Naive B cell (primary cell): ENCODE results near the gene ALKBH3. TPM values are rescaled to one million over a fixed set of nuclear protein-coding genes. Genes with fewer than 3 reads are reported as not detected.

Experiments used
- ATAC-seq, 2 donors: fragments of 150-1000 bp; cut with Tn5 transposase; 2 replicates each; pipeline ENCODE4 v1.10.0; 2021; ENCODE audit warnings: low read depth in 2 of 2, mild to moderate bottlenecking in 2 of 2, moderate library complexity in 2 of 2
- DNase-seq: peaks from one replicate; pipeline ENCODE4 v3.0.0; 2022
- H3K27ac Mint-ChIP-seq, 6 donors: one replicate each; pipeline ENCODE4 v1.8.0; 2020 to 2022; ENCODE audit warnings: mild to moderate bottlenecking in 6 of 6, mixed read lengths in 6 of 6, moderate library complexity in 5 of 6, inconsistent platforms in 2 of 6
- H3K27me3 Mint-ChIP-seq, 3 donors: one replicate each; pipeline ENCODE4 v1.8.0; 2021 to 2022; ENCODE audit warnings: mixed read lengths in 3 of 3, mild to moderate bottlenecking in 1 of 3
- H3K36me3 Mint-ChIP-seq, 2 donors: one replicate each; pipeline ENCODE4 v1.8.0; 2020 to 2022; ENCODE audit warnings: mixed read lengths in 2 of 2, inconsistent platforms in 1 of 2, mild to moderate bottlenecking in 1 of 2
- H3K4me1 Mint-ChIP-seq, 3 donors: one replicate each; pipeline ENCODE4 v1.8.0; 2020 to 2022; ENCODE audit warnings: mixed read lengths in 3 of 3, inconsistent platforms in 1 of 3, mild to moderate bottlenecking in 1 of 3, moderate library complexity in 1 of 3
- H3K4me3 Mint-ChIP-seq, 8 donors: one replicate each; pipeline ENCODE4 v1.8.0; 2020 to 2022; ENCODE audit warnings: mild to moderate bottlenecking in 8 of 8, mixed read lengths in 8 of 8, moderate library complexity in 8 of 8, inconsistent platforms in 2 of 8
- H3K9me3 Mint-ChIP-seq, 7 donors: one replicate each; pipeline ENCODE4 v1.8.0; 2020 to 2022; ENCODE audit warnings: mixed read lengths in 7 of 7, mild to moderate bottlenecking in 5 of 7, inconsistent platforms in 2 of 7, moderate library complexity in 1 of 7
- polyA plus RNA-seq, 6 donors: library from polyadenylated mRNA; unstranded; fragments of 300-500 nt; fragmentation: Illumina TruSeq; gene quantifications; one replicate each; pipeline ENCODE4 v1.2.3, GENCODE V29; 2021; ENCODE audit warnings: low read depth in 6 of 6

Gene ALKBH3
- polyA plus RNA-seq, 6 donors from 2014 or later = 15.3 to 40.4 (median 33.5) TPM

GRCh38 chr11:43903078-43903477 lies 22.4 kb downstream of the ALKBH3 start:
- H3K9me3 Mint-ChIP-seq = no peaks in the 10 kb centered on the region
- no peaks in the 10 kb centered on the region for H3K27me3 Mint-ChIP-seq
- DNase-seq = no peak
- peaks cover 11 to 17% (median 14%) of the 10 kb centered on the region in 3 donors for H3K4me1 Mint-ChIP-seq
- H3K36me3 Mint-ChIP-seq = peaks cover 49% of the 10 kb centered on the region in 2 donors
- H3K4me3 Mint-ChIP-seq = no peak overlapping the region
- H3K27ac Mint-ChIP-seq = no peak overlapping the region
- ATAC-seq = no peak

GRCh38 chr11:43903969-43904368 lies 23.3 kb downstream of the ALKBH3 start:
- H3K27ac Mint-ChIP-seq = no peak overlapping the region
- no peaks in the 10 kb centered on the region for H3K9me3 Mint-ChIP-seq
- DNase-seq (no peak), ATAC-seq (no peak)
- H3K4me3 Mint-ChIP-seq = no peak overlapping the region
- peaks cover 41 to 51% of the 10 kb centered on the region in 2 donors for H3K36me3 Mint-ChIP-seq
- H3K27me3 Mint-ChIP-seq = no peaks in the 10 kb centered on the region
- H3K4me1 Mint-ChIP-seq = peaks cover 11 to 17% (median 15%) of the 10 kb centered on the region in 3 donors

GRCh38 chr11:43904742-43905535 lies 24.3 kb downstream of the ALKBH3 start:
- Mint-ChIP-seq H3K27me3 (no peaks in the 10 kb centered on the region), H3K36me3 (peaks cover 51 to 60% of the 10 kb centered on the region in 2 donors), H3K4me1 (peaks cover 11 to 15% (median 13%) of the 10 kb centered on the region in 3 donors), H3K4me3 (no peak overlapping the region), H3K9me3 (no peaks in the 10 kb centered on the region), H3K27ac (peak overlapping the region in 1 of 6 donors; percentile 28)
- DNase-seq (no peak), ATAC-seq (no peak)

DNA sequence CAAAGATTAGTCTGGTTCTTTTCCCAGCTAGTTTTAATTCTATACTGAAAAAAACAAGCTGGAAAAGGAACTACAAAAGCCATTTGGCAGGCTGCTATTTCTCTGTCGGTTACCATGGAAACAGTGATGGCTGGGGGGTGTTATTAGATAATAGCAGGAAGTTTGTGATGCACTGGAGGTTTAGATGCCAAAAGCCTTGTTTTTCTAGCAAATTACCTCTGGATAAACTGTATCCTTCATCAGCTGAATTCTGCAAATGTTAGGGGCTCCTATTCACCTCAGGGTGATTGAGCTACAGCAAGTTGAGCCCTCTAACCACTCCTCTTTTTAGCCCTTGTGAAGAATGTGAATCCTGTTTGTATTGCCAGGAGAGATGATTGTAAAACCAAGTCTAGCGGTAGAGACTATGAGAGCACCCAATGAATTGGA lies 25.2 kb downstream of the ALKBH3 start:
- Mint-ChIP-seq H3K27ac (no peak overlapping the region), H3K36me3 (peaks cover 60 to 66% of the 10 kb centered on the region in 2 donors), H3K9me3 (no peaks in the 10 kb centered on the region), H3K27me3 (no peaks in the 10 kb centered on the region), H3K4me1 (peaks cover 11 to 15% (median 13%) of the 10 kb centered on the region in 3 donors), H3K4me3 (no peak overlapping the region)
- no peak for ATAC-seq
- no peak for DNase-seq

DNA sequence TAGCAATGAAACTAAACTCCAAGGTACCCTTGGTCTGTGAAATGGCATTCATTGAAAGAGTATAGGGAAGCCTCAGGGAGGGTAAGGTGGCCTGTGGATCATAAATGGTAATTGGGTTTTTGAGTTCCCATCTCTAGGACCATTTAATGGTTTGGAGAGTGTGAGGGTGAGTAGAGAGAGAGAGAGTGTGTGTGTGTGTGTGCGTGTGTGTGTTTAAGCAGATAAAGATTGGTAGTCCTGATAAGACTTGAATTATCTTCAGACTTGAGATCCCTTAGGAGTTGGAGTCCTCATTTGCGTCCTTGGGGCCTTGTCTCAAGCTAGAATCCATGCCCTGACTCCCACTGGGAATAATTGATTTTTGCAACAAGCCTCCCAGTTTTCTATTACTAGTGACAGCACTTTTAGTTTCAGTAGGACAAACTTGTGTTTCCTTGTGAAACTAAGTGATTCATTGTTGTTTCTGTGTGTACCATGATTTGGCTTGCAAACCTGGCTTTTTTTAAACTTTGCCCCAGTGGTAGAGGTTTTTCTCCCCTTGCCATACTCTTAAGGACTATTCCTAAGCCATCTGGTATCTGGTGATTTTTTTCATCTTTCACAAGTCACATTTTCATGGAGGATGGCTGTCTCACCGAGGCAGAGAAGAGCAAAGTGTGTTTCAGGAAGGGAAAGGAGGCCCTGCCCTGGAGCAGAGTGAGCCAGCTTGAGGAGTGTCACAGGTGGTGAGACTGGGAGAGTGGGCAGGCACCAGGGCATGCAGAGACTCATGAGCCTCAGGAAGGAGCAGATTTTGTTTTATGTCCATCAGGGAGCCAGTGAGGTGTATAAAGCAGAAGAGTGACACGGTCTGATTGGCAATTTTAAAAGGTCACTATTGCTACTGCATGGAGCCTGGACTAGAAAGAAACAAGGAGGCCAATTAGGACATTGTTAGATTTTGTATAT lies 26.7 kb downstream of the ALKBH3 start:
- Mint-ChIP-seq H3K9me3 (no peaks in the 10 kb centered on the region), H3K27me3 (no peaks in the 10 kb centered on the region), H3K36me3 (peaks cover 53 to 55% of the 10 kb centered on the region in 2 donors), H3K4me3 (peak overlapping the region in 1 of 8 donors; percentile 34), H3K27ac (no peak overlapping the region), H3K4me1 (peaks cover 11 to 15% (median 11%) of the 10 kb centered on the region in 3 donors)
- DNase-seq = no peak
- ATAC-seq = no peak

GRCh38 chr11:43908191-43908590 lies 27.6 kb downstream of the ALKBH3 start:
- peaks cover 53 to 57% of the 10 kb centered on the region in 2 donors for H3K36me3 Mint-ChIP-seq

DNA sequence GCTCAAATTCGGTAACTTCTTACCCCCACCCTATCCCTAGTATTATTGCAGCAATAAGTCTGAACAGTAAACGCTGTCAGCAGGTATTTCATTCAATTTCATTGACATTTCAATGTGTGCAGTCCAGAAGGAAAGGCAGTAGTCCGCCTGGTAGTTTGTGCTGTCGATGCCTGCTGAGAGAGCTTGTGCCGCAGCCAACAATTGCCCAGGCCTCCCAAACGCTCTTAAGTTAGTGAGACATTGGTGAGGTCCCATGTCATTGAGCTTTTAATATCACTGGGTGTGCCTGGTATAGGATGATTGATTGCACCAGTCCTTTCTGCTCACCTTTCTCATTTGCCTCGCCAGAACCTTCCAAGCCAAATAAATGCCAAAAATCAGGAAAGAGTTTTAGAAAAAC lies 28.1 kb downstream of the ALKBH3 start:
- H3K9me3 Mint-ChIP-seq = no peaks in the 10 kb centered on the region

More at GRCh38 chr11:43908191-43908590, 27.6 kb downstream of the ALKBH3 start:
- peak overlapping the region in 1 of 6 donors; percentile 6 for H3K27ac Mint-ChIP-seq
- H3K9me3 Mint-ChIP-seq = no peaks in the 10 kb centered on the region
- no peak for ATAC-seq
- DNase-seq = no peak
- H3K4me3 Mint-ChIP-seq = no peak overlapping the region
- peaks cover 11 to 15% (median 11%) of the 10 kb centered on the region in 3 donors for H3K4me1 Mint-ChIP-seq
- H3K27me3 Mint-ChIP-seq = no peaks in the 10 kb centered on the region

DNA sequence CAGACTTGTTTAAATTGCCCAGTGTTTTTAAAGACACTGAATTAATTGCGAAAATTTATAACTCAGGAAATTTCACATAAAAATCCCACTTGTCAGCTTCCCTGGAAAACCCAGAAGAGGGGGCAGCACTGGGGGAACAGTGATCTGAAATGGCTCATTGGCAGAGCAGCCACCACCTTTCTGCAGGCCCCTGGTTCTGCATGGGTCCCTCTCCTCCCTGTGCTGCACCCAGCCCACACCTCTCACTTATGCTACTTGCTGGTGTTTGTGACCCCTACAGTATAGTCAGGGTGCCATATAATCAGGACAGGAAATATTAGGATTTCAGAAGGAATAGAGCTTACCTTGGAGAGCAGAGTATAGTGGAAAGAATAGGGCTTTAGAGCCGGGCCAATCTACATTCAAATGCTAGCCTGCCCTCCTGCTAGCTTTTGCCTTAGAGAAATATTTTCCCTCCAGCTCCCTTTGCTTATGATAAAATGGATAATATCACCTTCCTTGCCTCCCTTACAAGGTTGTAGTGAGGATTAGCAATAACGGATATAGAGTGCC lies 33.3 kb downstream of the ALKBH3 start:
- no peak for ATAC-seq

More for the DNA sequence above, 28.1 kb downstream of the ALKBH3 start:
- H3K4me1 Mint-ChIP-seq = peaks cover 11 to 15% (median 11%) of the 10 kb centered on the region in 3 donors
- no peaks in the 10 kb centered on the region for H3K27me3 Mint-ChIP-seq
- DNase-seq (no peak), ATAC-seq (no peak)
- H3K4me3 Mint-ChIP-seq = no peak overlapping the region
- no peak overlapping the region for H3K27ac Mint-ChIP-seq
- H3K36me3 Mint-ChIP-seq = peaks cover 52 to 53% of the 10 kb centered on the region in 2 donors

GRCh38 chr11:43914466-43914865 lies 33.8 kb downstream of the ALKBH3 start:
- Mint-ChIP-seq H3K27me3 (no peaks in the 10 kb centered on the region), H3K9me3 (no peaks in the 10 kb centered on the region), H3K36me3 (peaks cover 35 to 39% of the 10 kb centered on the region in 2 donors), H3K4me1 (no peaks in the 10 kb centered on the region), H3K4me3 (no peak overlapping the region), H3K27ac (no peak overlapping the region)
- no peak for DNase-seq
- no peak for ATAC-seq

More for the DNA sequence above, 33.3 kb downstream of the ALKBH3 start:
- Mint-ChIP-seq H3K27ac (no peak overlapping the region), H3K4me1 (no peaks in the 10 kb centered on the region), H3K27me3 (no peaks in the 10 kb centered on the region), H3K4me3 (no peak overlapping the region), H3K9me3 (no peaks in the 10 kb centered on the region), H3K36me3 (peaks cover 40 to 41% of the 10 kb centered on the region in 2 donors)
- no peak for DNase-seq

GRCh38 chr11:43916621-43917020 lies 36.0 kb downstream of the ALKBH3 start:
- Mint-ChIP-seq H3K36me3 (peaks cover 16 to 43% of the 10 kb centered on the region in 2 donors), H3K9me3 (no peaks in the 10 kb centered on the region), H3K27ac (no peak overlapping the region), H3K4me3 (no peak overlapping the region), H3K4me1 (no peaks in the 10 kb centered on the region), H3K27me3 (no peaks in the 10 kb centered on the region)
- ATAC-seq (no peak), DNase-seq (no peak)

DNA sequence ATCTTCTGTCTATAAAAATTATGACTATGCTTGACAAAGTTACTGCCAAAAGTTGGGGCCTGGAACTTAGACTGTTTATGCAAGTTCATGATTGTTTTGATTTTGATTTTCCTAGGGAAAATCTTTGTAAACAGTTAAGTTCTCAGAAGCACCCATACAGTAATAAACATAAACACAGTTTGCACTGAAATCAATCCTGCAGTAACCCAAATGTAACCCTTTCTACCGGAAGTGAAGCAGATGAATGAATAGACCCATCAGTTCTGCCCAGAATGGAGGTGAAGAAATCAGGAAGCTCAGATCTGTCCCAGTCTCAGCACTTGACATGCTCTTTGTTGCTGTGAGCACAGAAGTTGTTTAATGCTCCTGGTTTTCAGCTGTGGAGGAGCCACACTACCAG lies 37.2 kb downstream of the ALKBH3 start:
- DNase-seq = no peak
- no peak overlapping the region for H3K4me3 Mint-ChIP-seq
- no peaks in the 10 kb centered on the region for H3K9me3 Mint-ChIP-seq
- ATAC-seq = no peak
- H3K27me3 Mint-ChIP-seq = no peaks in the 10 kb centered on the region
- H3K36me3 Mint-ChIP-seq = peaks cover 9 to 45% of the 10 kb centered on the region in 2 donors
- no peaks in the 10 kb centered on the region for H3K4me1 Mint-ChIP-seq
- peak overlapping the region in 1 of 6 donors; percentile 9 for H3K27ac Mint-ChIP-seq

DNA sequence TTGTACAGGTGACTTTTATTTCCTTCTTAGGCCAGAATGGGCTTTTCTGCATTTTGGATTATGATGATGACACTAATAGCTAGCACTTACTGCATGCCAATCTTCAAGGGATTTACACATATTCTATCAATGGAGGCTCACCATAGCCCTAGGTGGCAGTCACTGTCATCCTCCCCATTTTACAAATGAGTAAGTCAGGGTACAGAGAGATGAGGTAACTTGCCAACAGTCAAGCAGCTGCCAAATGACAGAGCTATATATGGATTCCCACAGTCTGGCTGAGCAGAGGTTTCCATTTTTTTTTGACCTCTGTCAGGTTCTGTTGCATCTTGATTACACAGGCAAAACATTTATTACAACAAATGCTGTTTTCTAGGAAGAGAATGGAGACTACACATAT lies 38.0 kb downstream of the ALKBH3 start:
- H3K36me3 Mint-ChIP-seq = peaks cover 9 to 40% of the 10 kb centered on the region in 2 donors
- H3K4me3 Mint-ChIP-seq = no peak overlapping the region
- no peak overlapping the region for H3K27ac Mint-ChIP-seq
- H3K27me3 Mint-ChIP-seq = no peaks in the 10 kb centered on the region
- no peaks in the 10 kb centered on the region for H3K4me1 Mint-ChIP-seq
- ATAC-seq = no peak
- H3K9me3 Mint-ChIP-seq = no peaks in the 10 kb centered on the region
- DNase-seq = no peak

DNA sequence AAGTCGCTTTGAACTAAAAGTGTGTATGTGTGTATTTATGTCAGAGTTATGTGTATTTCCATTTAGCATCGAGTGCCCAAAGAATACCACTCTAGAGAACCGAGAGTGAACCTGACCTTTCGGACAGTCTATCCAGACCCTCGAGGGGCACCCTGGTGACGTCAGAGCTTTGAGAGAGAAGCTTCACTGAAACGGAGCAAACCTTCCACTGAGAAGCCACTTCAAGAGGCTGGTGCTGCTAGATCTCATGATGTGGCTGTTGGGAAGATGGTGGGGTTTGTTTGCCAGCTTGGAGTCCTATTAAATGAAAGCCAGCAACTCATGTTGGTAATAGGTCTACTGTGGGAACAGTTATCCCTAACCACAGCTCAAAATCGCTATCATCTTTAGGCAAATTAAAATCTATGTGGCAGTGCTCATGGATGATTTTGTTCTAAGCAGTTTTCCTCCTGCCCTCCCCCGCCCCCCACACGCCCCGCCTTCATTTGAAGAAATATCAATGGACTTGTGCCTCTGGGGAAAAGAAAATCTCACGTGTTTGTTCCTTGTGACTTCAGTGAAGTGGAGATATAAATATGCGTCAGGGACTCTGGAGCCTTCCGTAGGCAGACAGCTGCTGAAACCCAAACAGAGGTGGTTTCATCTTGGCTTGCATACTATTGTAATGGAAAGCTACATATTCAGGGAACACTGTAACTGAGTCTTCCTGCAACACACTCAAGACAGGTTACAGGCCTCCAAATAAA lies 39.4 kb downstream of the ALKBH3 start:
- no peaks in the 10 kb centered on the region for H3K9me3 Mint-ChIP-seq
- H3K4me1 Mint-ChIP-seq = no peaks in the 10 kb centered on the region
- H3K27me3 Mint-ChIP-seq = no peaks in the 10 kb centered on the region
- H3K36me3 Mint-ChIP-seq = peaks cover 0 to 38% of the 10 kb centered on the region in 2 donors
- DNase-seq (no peak), ATAC-seq (no peak)
- no peak overlapping the region for H3K27ac Mint-ChIP-seq
- no peak overlapping the region for H3K4me3 Mint-ChIP-seq
